Liver (tissue), 9 donors: ENCODE measurements around the gene HAVCR1. TPM values are rescaled to one million over a fixed set of nuclear protein-coding genes. Genes with fewer than 3 reads are reported as not detected.

Experiments
- DNase-seq: peaks from one replicate; pipeline ENCODE4 v3.0.0-alpha.2; 2017; ENCODE audit warnings: low spot score
- H3K27ac ChIP-seq, 2 donors: one replicate each; pipeline ENCODE4 v1.7.0; 2013; ENCODE audit warnings: inconsistent platforms in 2 of 2, low read length in 2 of 2, control low read depth in 1 of 2, low read depth in 1 of 2, mild to moderate bottlenecking in 1 of 2
- H3K27me3 ChIP-seq, 4 donors: one replicate each; pipeline versions ENCODE4 v1.6.1 to v1.7.0; 2013; ENCODE audit warnings: low read length in 3 of 4, inconsistent platforms in 1 of 4, mild to moderate bottlenecking in 1 of 4, moderate library complexity in 1 of 4; ENCODE audit not compliant: control insufficient read depth in 4 of 4, insufficient read depth in 4 of 4
- H3K36me3 ChIP-seq, 4 donors: one replicate each; pipeline versions ENCODE4 v1.6.1 to v1.7.0; 2013; ENCODE audit warnings: low read length in 3 of 4, mild to moderate bottlenecking in 3 of 4, low read depth in 1 of 4, moderate library complexity in 1 of 4; ENCODE audit not compliant: control insufficient read depth in 4 of 4, insufficient read depth in 3 of 4
- H3K4me1 ChIP-seq, 4 donors: one replicate each; pipeline versions ENCODE4 v1.6.1 to v1.7.0; 2013; ENCODE audit warnings: low read length in 3 of 4, mild to moderate bottlenecking in 3 of 4, moderate library complexity in 1 of 4; ENCODE audit not compliant: control insufficient read depth in 4 of 4, insufficient read depth in 4 of 4
- H3K4me3 ChIP-seq, 3 donors: one replicate each; pipeline versions ENCODE4 v1.6.1 to v1.7.0; 2013; ENCODE audit warnings: low read length in 3 of 3, control low read depth in 1 of 3, low read depth in 1 of 3, mild to moderate bottlenecking in 1 of 3
- H3K9ac ChIP-seq, 2 donors: one replicate each; pipeline ENCODE4 v1.7.0; 2013; ENCODE audit warnings: low read length in 2 of 2, mild to moderate bottlenecking in 2 of 2, moderate library complexity in 2 of 2, control low read depth in 1 of 2, low read depth in 1 of 2
- H3K9me3 ChIP-seq, 4 donors: one replicate each; pipeline versions ENCODE4 v1.6.1 to v1.7.0; 2013; ENCODE audit warnings: low read length in 3 of 4; ENCODE audit not compliant: control insufficient read depth in 4 of 4
- CTCF ChIP-seq: fragments of 150-350 bp; IDR thresholded peaks from 2 replicates; pipeline ENCODE4 v1.5.1; 2017; ENCODE audit warnings: improper control_type of control experiment, low read depth, low read length; ENCODE audit not compliant: missing input control
- FOXA1 ChIP-seq: IDR thresholded peaks from 2 replicates; pipeline ENCODE4 v1.6.1; 2016; ENCODE audit warnings: antibody characterized with exemption
- FOXA2 ChIP-seq: IDR thresholded peaks from 2 replicates; pipeline ENCODE4 v1.6.1; 2016; ENCODE audit warnings: antibody characterized with exemption
- GABPA ChIP-seq, 2 donors: IDR thresholded peaks in 1 of 2; conservative IDR thresholded peaks in 1 of 2; 2 replicates each; pipeline ENCODE4 v1.6.1; 2016; ENCODE audit warnings: antibody characterized with exemption in 2 of 2, mild to moderate bottlenecking in 1 of 2, moderate library complexity in 1 of 2
- HNF4A ChIP-seq, 2 donors: conservative IDR thresholded peaks; 2 replicates each; pipeline ENCODE4 v1.6.1; 2016; ENCODE audit warnings: antibody characterized with exemption in 2 of 2, mild to moderate bottlenecking in 2 of 2
- HNF4G ChIP-seq: IDR thresholded peaks from 2 replicates; pipeline ENCODE4 v1.6.1; 2016; ENCODE audit warnings: antibody characterized with exemption
- JUND ChIP-seq, 2 donors: IDR thresholded peaks; 2 replicates each; pipeline ENCODE4 v1.6.1; 2016; ENCODE audit warnings: antibody characterized with exemption in 2 of 2
- MAX ChIP-seq: IDR thresholded peaks from 2 replicates; pipeline ENCODE4 v1.6.1; 2016; ENCODE audit warnings: antibody characterized with exemption
- NR2F2 ChIP-seq: IDR thresholded peaks from 2 replicates; pipeline ENCODE4 v1.6.1; 2016; ENCODE audit warnings: antibody characterized with exemption
- RAD21 ChIP-seq, 2 donors: IDR thresholded peaks; 2 replicates each; pipeline ENCODE4 v1.6.1; 2016; ENCODE audit warnings: antibody characterized with exemption in 2 of 2, mild to moderate bottlenecking in 2 of 2
- SP1 ChIP-seq: IDR thresholded peaks from 2 replicates; pipeline ENCODE4 v1.6.1; 2018; ENCODE audit warnings: antibody characterized with exemption, mild to moderate bottlenecking
- TAF1 ChIP-seq: conservative IDR thresholded peaks from 2 replicates; pipeline ENCODE4 v1.6.1; 2016; ENCODE audit warnings: antibody characterized with exemption, mild to moderate bottlenecking
- YY1 ChIP-seq: IDR thresholded peaks from 2 replicates; pipeline ENCODE4 v1.6.1; 2016; ENCODE audit warnings: antibody characterized with exemption, mild to moderate bottlenecking
- ZBTB33 ChIP-seq: IDR thresholded peaks from 2 replicates; pipeline ENCODE4 v1.6.1; 2016; ENCODE audit warnings: antibody characterized with exemption
- WGBS: extraction: QIAGEN DNeasy Blood & Tissue Kit; methylation state at CpG from one replicate; pipeline ENCODE4 v1.1.7; 2013; 5-methylcytosine and 5-hydroxymethylcytosine counted together
- polyA plus RNA-seq, 2 donors: library from polyadenylated mRNA; stranded (reverse) in 1 of 2; unstranded in 1 of 2; fragments of 200-250 nt in 1 of 2; fragments of >200 nt in 1 of 2; fragmentation: Nextera tagmentation in 1 of 2; extraction: Ambion mirVana in 1 of 2; gene quantifications; one replicate each; pipeline versions ENCODE4 v1.2.1 to v1.2.3, GENCODE V29; 2013 to 2015
- total RNA-seq, 2 donors: library from RNA; depleted of rRNA; stranded (reverse); fragments of >200 nt; gene quantifications; one replicate each; pipeline ENCODE4 v1.2.3, GENCODE V29; 2014
- donor health status: healthy.
- donor health status: healthy.
- donor health status: healthy.
- donor health status: healthy.
- donor health status: healthy.

HAVCR1 gene
- total and polyA plus RNA-seq, 4 donors: 0.07 to 2.8 (median 0.17) TPM; not detected in 1

GRCh38 chr5:157080286-157080685 is 21.4 kb upstream of the HAVCR1 start (continued):
- no peak for TF ChIP-seq HNF4A (conservative IDR thresholded peaks at IDR 0.05)

GRCh38 chr5:157076558-157076957 is 17.6 kb upstream of the HAVCR1 start:
- Histone ChIP-seq H3K4me3 (no peak overlapping the region), H3K27ac (no peak overlapping the region), H3K4me1 (peaks cover 0 to 1% (median 0%) of the 10 kb centered on the region in 4 donors), H3K36me3 (no peaks in the 10 kb centered on the region), H3K9ac (no peak overlapping the region), H3K27me3 (no peaks in the 10 kb centered on the region), H3K9me3 (no peaks in the 10 kb centered on the region)
- 73% methylated on average over 4 of the region's 4 CpGs for WGBS
- no peak for DNase-seq
- TF ChIP-seq TAF1: no peak

- H3K27ac ChIP-seq: no peak overlapping the region
- TF ChIP-seq YY1 (no peak), JUND (IDR thresholded peaks at IDR 0.05) (no peak), RAD21 (IDR thresholded peaks at IDR 0.05) (no peak), ZBTB33 (no peak), MAX (no peak), FOXA1 (no peak), FOXA2 (no peak), HNF4G (no peak), NR2F2 (no peak), GABPA (IDR thresholded peaks at IDR 0.05 in 1 of 2, conservative IDR thresholded peaks at IDR 0.05 in 1 of 2) (no peak)
- WGBS: 50% methylated on average over 3 of the region's 3 CpGs
- no peaks in the 10 kb centered on the region for H3K9me3 ChIP-seq
- peaks cover 0 to 1% (median 0%) of the 10 kb centered on the region in 4 donors for H3K4me1 ChIP-seq
- no peaks in the 10 kb centered on the region for H3K27me3 ChIP-seq
- no peaks in the 10 kb centered on the region for H3K36me3 ChIP-seq
- DNase-seq: no peak
- no peak overlapping the region for H3K9ac ChIP-seq
- H3K4me3 ChIP-seq: no peak overlapping the region
Measured at GRCh38 chr5:157072508-157072907, 13.6 kb upstream of the HAVCR1 start.

- WGBS: 67% methylated on average over 3 of the region's 3 CpGs
Measured at GRCh38 chr5:157069949-157070348, 11.0 kb upstream of the HAVCR1 start.

More at GRCh38 chr5:157069949-157070348, 11.0 kb upstream of the HAVCR1 start:
- no peaks in the 10 kb centered on the region for H3K36me3 ChIP-seq
- H3K4me1 ChIP-seq: peaks cover 0 to 1% (median 0%) of the 10 kb centered on the region in 4 donors
- TF ChIP-seq TAF1: no peak
- TF ChIP-seq ZBTB33: no peak
- no peak for TF ChIP-seq FOXA1
- TF ChIP-seq FOXA2: no peak
- peak in 1 of 2 donors; percentile 14 for TF ChIP-seq RAD21 (IDR thresholded peaks at IDR 0.05)
- no peak for TF ChIP-seq MAX
- peak; percentile 21 for TF ChIP-seq CTCF
- peak; percentile 53 to 69 for TF ChIP-seq HNF4A (conservative IDR thresholded peaks at IDR 0.05)
- peak; percentile 9 for TF ChIP-seq SP1
- no peaks in the 10 kb centered on the region for H3K27me3 ChIP-seq
- H3K9ac ChIP-seq: no peak overlapping the region
- no peak overlapping the region for H3K27ac ChIP-seq
- no peaks in the 10 kb centered on the region for H3K9me3 ChIP-seq
- DNase-seq: no peak
- no peak overlapping the region for H3K4me3 ChIP-seq
